ES-I3 (cell line): ENCODE measurements around the gene SYCE3.

ENCODE experiments used
- H3K36me3 ChIP-seq: 2 replicates; pipeline ENCODE4 v1.6.1; 2013; ENCODE audit warnings: mild to moderate bottlenecking, low read length, control low read depth, moderate library complexity; ENCODE audit not compliant: insufficient read depth
- H3K4me1 ChIP-seq: 2 replicates; pipeline ENCODE4 v1.6.1; 2013; ENCODE audit warnings: mild to moderate bottlenecking, control low read depth, low read length; ENCODE audit not compliant: insufficient read depth
- H3K9ac ChIP-seq: 2 replicates; pipeline ENCODE4 v1.6.1; 2013; ENCODE audit warnings: low read depth, mild to moderate bottlenecking, low read length, moderate library complexity
- H3K9me3 ChIP-seq: 2 replicates; pipeline ENCODE4 v1.6.1; 2013; ENCODE audit warnings: mild to moderate bottlenecking, low read length, moderate library complexity; ENCODE audit not compliant: control insufficient read depth, insufficient read depth

SYCE3 gene

GRCh38 chr22:50507421-50507990, 55.2 kb downstream of the SYCE3 start, which contains the start of gene LMF2:
TSS of gene LMF2 (minus strand) at chr22:50507702. CDS start at chr22:50507675, 27 bp downstream.
- no peaks in the 10 kb centered on the region for H3K36me3 ChIP-seq
- H3K9me3 ChIP-seq = no peaks in the 10 kb centered on the region
- peak within 1 kb of the TSS; percentile 84 for H3K9ac ChIP-seq
- peaks cover 6% of the 10 kb centered on the region; the same call in 1 of the 2 replicates for H3K4me1 ChIP-seq

DNA sequence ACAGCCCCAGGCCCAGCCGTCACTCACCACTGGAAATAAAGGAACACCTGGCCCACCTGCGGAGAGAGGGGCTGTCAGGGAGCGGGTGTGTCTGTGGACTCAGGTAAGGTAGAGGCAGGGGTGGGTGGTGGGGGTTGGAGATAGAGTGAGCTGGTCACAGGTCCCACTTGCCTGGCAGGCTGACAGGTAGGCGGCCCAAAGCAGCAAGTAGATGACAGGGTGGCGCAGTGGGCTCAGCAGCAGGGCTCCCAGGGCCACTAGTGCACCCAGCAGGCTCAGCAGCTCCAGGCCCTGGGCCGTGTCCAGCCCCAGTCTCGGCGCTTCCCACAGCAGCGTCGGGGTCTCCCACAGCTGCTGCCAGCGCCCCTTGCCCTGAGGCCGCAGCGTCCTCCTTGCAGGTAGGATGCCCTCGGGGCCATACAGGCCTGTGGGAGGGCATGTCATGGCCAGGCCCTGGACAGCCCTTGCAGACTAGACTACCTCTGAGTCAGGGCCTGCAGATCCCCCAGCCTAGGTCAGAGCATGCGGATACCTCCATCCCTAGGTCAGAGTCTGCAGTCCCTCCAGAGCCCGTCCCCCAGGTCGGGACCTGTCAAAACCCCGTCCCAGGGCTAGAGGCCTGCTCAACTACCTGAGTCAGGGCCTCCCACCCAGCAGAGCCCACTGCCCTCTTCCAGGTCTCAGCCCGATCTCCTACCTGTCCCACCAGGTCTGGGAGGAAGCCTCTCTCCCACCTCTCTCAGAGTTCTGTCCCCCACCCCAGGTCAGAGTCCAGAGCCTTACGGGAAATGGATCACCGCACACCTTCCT, 55.9 kb downstream of the SYCE3 start:
- H3K36me3 ChIP-seq = no peaks in the 10 kb centered on the region
- peak overlapping the region; percentile 55 for H3K9ac ChIP-seq
- H3K4me1 ChIP-seq = peaks cover 6% of the 10 kb centered on the region; the same call in 1 of the 2 replicates
- no peaks in the 10 kb centered on the region for H3K9me3 ChIP-seq

DNA sequence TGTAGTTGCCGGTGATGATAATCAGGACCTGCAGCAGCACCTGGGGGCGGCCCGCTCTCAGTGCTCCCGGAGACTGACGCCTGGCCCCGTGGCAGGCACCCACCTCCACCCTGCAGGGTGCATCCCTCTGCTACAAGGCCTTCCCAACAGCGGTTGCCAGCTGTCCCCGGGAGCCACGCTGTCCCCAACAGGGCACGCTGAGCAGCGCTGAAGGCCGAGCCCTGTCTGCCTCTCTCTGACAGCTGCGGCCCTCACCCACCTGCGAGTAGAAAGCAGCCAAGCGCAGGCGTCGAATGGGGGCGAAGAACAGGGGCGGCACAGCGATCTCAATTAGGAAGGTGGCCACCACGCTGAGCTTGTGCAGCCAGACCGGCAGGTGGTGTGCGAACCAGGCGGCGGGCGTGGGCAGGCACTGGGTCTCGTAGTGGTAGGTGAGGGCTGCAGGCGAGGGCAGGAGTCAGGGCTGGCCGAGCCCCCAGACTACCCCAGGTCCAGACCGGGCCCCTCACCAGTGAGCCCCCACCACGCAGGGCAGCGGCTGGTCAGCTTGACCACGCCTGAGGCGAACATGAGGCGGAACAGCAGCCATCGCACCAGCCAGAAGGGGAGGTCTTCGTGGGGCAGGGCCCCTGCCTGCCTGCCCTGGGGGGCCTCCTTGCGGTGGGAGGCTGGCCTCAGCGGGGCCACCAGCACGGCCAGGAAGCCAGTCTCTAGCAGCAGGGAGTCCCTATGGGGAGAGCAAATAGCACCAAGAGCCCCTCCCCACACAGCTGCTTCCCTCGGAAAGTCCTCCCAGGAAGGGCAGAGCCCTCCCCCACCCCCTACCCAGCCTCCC, 56.7 kb downstream of the SYCE3 start:
- Histone ChIP-seq H3K9me3 (no peaks in the 10 kb centered on the region), H3K36me3 (no peaks in the 10 kb centered on the region), H3K4me1 (peaks cover 6% of the 10 kb centered on the region; the same call in 1 of the 2 replicates), H3K9ac (no peak overlapping the region)

DNA sequence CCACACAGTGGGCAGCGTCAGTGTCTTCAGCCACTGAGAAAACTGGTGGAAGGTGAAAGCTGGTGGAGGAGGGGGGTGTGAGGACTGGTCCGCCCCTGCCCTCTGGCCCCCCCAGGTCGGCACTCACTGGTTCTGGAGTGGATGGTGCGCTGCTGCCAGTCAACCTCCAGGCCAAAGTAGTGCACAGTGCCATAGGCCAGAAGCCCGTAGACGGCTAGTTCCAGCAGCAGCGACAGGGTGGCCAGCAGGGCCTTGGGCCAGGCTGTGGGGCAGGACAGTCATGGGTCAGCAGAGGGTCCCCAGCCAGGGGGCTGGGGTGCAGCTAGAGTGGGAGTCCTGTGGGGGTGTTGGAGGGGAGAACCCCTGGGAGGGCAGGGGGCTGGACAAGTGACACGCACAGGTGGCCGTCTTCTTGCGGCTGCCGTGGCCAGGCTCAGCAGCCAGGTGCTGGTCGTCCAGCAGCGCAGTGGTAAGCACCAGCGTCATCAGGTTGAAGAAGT, 57.4 kb downstream of the SYCE3 start:
- no peaks in the 10 kb centered on the region for H3K36me3 ChIP-seq
- peaks cover 6% of the 10 kb centered on the region; the same call in 1 of the 2 replicates for H3K4me1 ChIP-seq
- no peaks in the 10 kb centered on the region for H3K9me3 ChIP-seq
- H3K9ac ChIP-seq = no peak overlapping the region

GRCh38 chr22:50504369-50505211, 58.1 kb downstream of the SYCE3 start:
- Histone ChIP-seq H3K4me1 (peaks cover 6% of the 10 kb centered on the region; the same call in 1 of the 2 replicates), H3K9me3 (no peaks in the 10 kb centered on the region), H3K9ac (no peak overlapping the region), H3K36me3 (no peaks in the 10 kb centered on the region)

DNA sequence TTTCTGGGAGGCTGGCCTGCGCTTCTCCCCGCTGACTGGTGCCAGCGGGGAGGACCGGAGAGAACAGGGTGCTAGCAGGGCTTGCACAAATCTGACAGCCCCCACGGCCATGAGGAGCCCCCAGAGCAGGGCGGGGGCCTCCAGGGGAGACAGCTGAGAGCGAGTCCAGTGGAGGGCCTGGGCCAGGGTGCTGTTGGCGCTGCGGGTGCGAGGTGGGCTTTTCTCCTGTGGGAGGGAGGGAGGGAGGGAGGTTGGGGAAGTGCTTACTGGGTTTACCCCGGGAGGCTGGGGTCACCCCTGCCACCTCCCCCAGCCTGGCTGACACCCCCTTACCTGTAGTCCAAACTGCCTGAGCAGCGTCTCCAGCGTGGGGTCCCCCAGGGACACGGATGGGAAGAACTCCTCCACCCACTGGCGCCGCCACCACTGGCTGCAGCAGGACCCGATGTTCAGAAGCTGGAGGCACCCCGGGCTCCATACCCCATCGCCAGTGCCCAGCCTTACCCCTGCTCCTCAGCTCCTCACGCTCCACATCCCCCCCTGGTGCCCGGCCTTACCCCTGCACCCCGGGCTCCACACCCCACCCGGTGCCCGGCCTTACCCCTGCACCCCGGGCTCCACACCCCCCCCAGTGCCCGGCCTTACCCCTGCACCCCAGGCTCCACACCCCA, 59.1 kb downstream of the SYCE3 start:
- Histone ChIP-seq H3K9me3 (no peaks in the 10 kb centered on the region), H3K9ac (no peak overlapping the region), H3K4me1 (peaks cover 3% of the 10 kb centered on the region), H3K36me3 (no peaks in the 10 kb centered on the region)

GRCh38 chr22:50502628-50503474, 59.9 kb downstream of the SYCE3 start:
- Histone ChIP-seq H3K9ac (no peak overlapping the region), H3K36me3 (no peaks in the 10 kb centered on the region), H3K9me3 (no peaks in the 10 kb centered on the region), H3K4me1 (peaks cover 5% of the 10 kb centered on the region)

DNA sequence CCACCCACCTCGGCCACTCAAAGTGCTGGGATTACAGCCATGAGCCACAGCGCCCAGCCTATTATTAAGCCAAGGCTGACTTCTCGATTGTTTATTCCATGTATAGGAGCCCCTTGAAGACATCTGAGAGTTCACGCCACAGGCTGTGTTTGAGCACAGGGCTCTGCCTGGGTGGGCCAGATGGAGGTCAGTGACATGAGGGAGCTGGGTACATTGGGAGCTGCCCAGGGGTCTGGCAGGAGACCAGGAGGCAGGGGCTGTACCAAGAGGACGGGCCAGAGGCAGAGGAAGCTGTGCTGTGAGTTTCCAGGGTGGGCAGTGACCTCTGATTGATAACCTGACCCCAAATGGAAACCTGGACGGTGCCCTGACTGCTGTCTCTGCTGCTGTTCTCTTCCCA, 60.6 kb downstream of the SYCE3 start:
- H3K4me1 ChIP-seq = peaks cover 5% of the 10 kb centered on the region
- H3K9ac ChIP-seq = no peak overlapping the region
- no peaks in the 10 kb centered on the region for H3K36me3 ChIP-seq
- H3K9me3 ChIP-seq = no peaks in the 10 kb centered on the region
